IMR-90 (cell line): ENCODE data around the gene DHDH.

ENCODE experiments used
- CEBPB ChIP-seq: IDR thresholded peaks from 2 replicates; pipeline ENCODE4 v1.6.1; 2012; ENCODE audit warnings: low read depth, low read length, improper control_type of control experiment
- MAFK ChIP-seq: IDR thresholded peaks from 2 replicates; pipeline ENCODE4 v1.6.1; 2012; ENCODE audit warnings: low read depth, low read length, improper control_type of control experiment
- MAZ ChIP-seq: IDR thresholded peaks from 2 replicates; pipeline ENCODE4 v1.6.1; 2012; ENCODE audit warnings: low read depth, mild to moderate bottlenecking, low read length, improper control_type of control experiment, moderate library complexity, borderline replicate concordance
- MXI1 ChIP-seq: IDR thresholded peaks from 2 replicates; pipeline ENCODE4 v1.6.1; 2012; ENCODE audit warnings: low read depth, mild to moderate bottlenecking, low read length, moderate library complexity, borderline replicate concordance
- POLR2A ChIP-seq: IDR thresholded peaks from 2 replicates; pipeline ENCODE4 v1.6.1; 2012; ENCODE audit warnings: mild to moderate bottlenecking, low read depth, low read length
- TF ChIP-seq, protein P1 (sequence below): conservative IDR thresholded peaks from 2 replicates; pipeline ENCODE4 v1.5.1; 2012; ENCODE audit warnings: mild to moderate bottlenecking, low read depth, low read length, improper control_type of control experiment
- TF ChIP-seq, protein P2 (sequence below): fragments of 150-350 bp; IDR thresholded peaks from 2 replicates; pipeline ENCODE4 v1.6.1; 2017; ENCODE audit warnings: mild to moderate bottlenecking, antibody characterized with exemption, low read length, low read depth
- TF ChIP-seq, protein P3 (sequence below): fragments of 150-350 bp; IDR thresholded peaks from 2 replicates; pipeline ENCODE4 v1.6.1; 2016; ENCODE audit warnings: low read depth, mild to moderate bottlenecking, low read length, moderate library complexity, borderline replicate concordance

DNA sequence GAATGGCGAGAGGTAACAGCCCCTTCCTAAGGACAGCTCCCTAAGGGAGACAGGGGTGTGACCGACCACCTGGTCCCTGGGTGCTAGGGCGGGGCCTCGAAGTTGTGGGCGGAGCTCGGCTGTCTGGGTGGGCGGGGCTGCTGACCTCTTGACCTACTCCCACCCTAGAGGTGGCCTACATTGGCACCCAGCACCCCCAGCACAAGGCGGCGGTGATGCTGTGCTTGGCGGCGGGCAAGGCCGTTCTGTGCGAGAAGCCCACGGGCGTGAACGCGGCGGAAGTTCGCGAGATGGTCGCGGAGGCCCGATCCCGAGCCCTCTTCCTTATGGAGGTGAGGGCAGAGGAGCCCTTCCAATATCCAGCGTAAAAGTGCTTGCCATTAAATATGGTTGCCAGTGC, 2.4 kb downstream of the DHDH start:
- no peak for TF ChIP-seq CEBPB
- TF ChIP-seq, protein P1, sequence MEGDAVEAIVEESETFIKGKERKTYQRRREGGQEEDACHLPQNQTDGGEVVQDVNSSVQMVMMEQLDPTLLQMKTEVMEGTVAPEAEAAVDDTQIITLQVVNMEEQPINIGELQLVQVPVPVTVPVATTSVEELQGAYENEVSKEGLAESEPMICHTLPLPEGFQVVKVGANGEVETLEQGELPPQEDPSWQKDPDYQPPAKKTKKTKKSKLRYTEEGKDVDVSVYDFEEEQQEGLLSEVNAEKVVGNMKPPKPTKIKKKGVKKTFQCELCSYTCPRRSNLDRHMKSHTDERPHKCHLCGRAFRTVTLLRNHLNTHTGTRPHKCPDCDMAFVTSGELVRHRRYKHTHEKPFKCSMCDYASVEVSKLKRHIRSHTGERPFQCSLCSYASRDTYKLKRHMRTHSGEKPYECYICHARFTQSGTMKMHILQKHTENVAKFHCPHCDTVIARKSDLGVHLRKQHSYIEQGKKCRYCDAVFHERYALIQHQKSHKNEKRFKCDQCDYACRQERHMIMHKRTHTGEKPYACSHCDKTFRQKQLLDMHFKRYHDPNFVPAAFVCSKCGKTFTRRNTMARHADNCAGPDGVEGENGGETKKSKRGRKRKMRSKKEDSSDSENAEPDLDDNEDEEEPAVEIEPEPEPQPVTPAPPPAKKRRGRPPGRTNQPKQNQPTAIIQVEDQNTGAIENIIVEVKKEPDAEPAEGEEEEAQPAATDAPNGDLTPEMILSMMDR: no peak
- TF ChIP-seq POLR2A: no peak
- no peak for TF ChIP-seq MXI1
- no peak for TF ChIP-seq MAFK
- TF ChIP-seq, protein P2, sequence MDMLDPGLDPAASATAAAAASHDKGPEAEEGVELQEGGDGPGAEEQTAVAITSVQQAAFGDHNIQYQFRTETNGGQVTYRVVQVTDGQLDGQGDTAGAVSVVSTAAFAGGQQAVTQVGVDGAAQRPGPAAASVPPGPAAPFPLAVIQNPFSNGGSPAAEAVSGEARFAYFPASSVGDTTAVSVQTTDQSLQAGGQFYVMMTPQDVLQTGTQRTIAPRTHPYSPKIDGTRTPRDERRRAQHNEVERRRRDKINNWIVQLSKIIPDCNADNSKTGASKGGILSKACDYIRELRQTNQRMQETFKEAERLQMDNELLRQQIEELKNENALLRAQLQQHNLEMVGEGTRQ: no peak
- TF ChIP-seq, protein P3, sequence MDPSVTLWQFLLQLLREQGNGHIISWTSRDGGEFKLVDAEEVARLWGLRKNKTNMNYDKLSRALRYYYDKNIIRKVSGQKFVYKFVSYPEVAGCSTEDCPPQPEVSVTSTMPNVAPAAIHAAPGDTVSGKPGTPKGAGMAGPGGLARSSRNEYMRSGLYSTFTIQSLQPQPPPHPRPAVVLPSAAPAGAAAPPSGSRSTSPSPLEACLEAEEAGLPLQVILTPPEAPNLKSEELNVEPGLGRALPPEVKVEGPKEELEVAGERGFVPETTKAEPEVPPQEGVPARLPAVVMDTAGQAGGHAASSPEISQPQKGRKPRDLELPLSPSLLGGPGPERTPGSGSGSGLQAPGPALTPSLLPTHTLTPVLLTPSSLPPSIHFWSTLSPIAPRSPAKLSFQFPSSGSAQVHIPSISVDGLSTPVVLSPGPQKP: no peak
- no peak for TF ChIP-seq MAZ
